ENCODE data around the gene CDK5RAP1. TPM values are rescaled to one million over a fixed set of nuclear protein-coding genes. Genes with fewer than 3 reads are reported as not detected.

Gene CDK5RAP1
- total and polyA plus RNA-seq, 9 of the 15 experiments (the other 6 are each of a cell fraction or from before 2014, with no cell fraction given), result 41.6 to 127 (median 58.3) TPM

DNA sequence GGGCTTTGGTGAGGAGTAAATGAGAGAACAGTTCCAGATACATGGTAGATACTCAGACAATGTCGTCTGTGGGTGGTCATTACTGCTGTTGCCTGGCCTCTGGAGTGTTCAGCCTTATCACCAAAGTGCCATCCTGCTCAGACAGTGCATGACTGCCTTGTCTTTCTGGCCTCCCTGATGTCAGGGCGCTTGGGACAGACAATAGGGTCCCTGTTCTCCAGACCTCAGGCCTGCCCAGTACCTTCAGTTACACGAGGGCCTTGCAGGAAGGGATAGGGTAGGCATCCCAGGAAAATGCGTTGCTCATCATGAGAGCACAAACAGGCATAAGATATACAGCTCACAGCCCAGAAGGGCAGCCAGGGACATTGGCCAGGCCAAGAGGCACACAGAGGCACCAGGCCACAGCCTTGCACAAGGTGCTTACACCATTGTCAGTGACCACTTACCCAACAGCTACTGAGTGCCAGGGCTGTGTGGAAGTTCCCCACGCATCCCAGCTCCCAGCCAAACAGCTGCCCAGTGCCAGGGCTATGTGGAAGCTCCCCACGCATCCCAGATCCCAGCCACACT is 90.9 kb downstream of the CDK5RAP1 start:
- H4K20me1 ChIP-seq (replicated peaks; ENCODE audit: control insufficient read depth, insufficient read depth, low read length), result peaks cover 10% of the 10 kb centered on the region; the same call in 1 of the 2 replicates
- no peak overlapping the region for H3K27ac ChIP-seq (ENCODE audit: extremely low read depth, low read depth, low read length)
- H3K27me3 ChIP-seq (ENCODE audit: control insufficient read depth in 2 of 2, insufficient read depth in 2 of 2, low read length in 2 of 2), result peaks cover 12 to 36% of the 10 kb centered on the region in 2 experiments; a peak in 4 of 5 replicates
- no peak overlapping the region for H3K4me3 ChIP-seq
- CTCF ChIA-PET (ENCODE audit: low intra/inter-chr PET ratio), result no interaction called here
- no peaks in the 10 kb centered on the region; the same call in 1 of the 2 replicates for H3K9me3 ChIP-seq (replicated peaks; ENCODE audit: control insufficient read depth, insufficient read depth, low read depth, low read length)
- 0% methylated on average over 6 of the region's 6 CpGs for WGBS (ENCODE audit: insufficient coverage, low coverage, missing lambda C conversion rate)
- ATAC-seq (no peak), DNase-seq (ENCODE audit: extremely low read depth in 1 of 4, low spot score in 3 of 4) (no peak), FAIRE-seq (no peak)
- H3K4me1 ChIP-seq (replicated peaks in 1 of 2; ENCODE audit: control insufficient read depth in 2 of 2, insufficient read depth in 2 of 2, low read length in 2 of 2), result no peaks in the 10 kb centered on the region
- no peak overlapping the region for H3K9ac ChIP-seq (ENCODE audit: insufficient read depth in 1 of 2, low read depth in 2 of 2, low read length in 2 of 2)
- H2AFZ ChIP-seq (ENCODE audit: low read depth, low read length), result no peak overlapping the region
- no peaks in the 10 kb centered on the region for H3K79me2 ChIP-seq (ENCODE audit: control insufficient read depth, insufficient read depth, low read length)
- in situ Hi-C loops (cut with MboI) (no loop called here), intact Hi-C loops (cut with micrococcal nuclease) (no loop called here)
- POLR2A ChIA-PET, result no interaction called here
- no peaks in the 10 kb centered on the region for H3K36me3 ChIP-seq (ENCODE audit: control insufficient read depth, insufficient read depth, low read length)
- TF ChIP-seq POLR3G (IDR thresholded peaks at IDR 0.05; ENCODE audit: extremely low read depth, insufficient read length, insufficient replicate concordance), result no peak
- TF ChIP-seq ZSCAN32 (CRISPR knock-in tag; IDR thresholded peaks at IDR 0.05), result no peak
- TF ChIP-seq ZBTB8A (IDR thresholded peaks at IDR 0.05; ENCODE audit: partially characterized antibody), result no peak
- TF ChIP-seq FOXA3 (CRISPR knock-in tag; conservative IDR thresholded peaks at IDR 0.05 in 1 of 2, IDR thresholded peaks at IDR 0.05 in 1 of 2), result no peak
- TF ChIP-seq NFATC3 (IDR thresholded peaks at IDR 0.05), result no peak
- no peak for TF ChIP-seq KAT7 (CRISPR knock-in tag; IDR thresholded peaks at IDR 0.05; ENCODE audit: borderline replicate concordance)
- no peak for TF ChIP-seq CREM (IDR thresholded peaks at IDR 0.05; ENCODE audit: low read depth)
- TF ChIP-seq ZNF444 (CRISPR knock-in tag; IDR thresholded peaks at IDR 0.05), result no peak
- TF ChIP-seq HMGN3 (IDR thresholded peaks at IDR 0.05; ENCODE audit: borderline replicate concordance, extremely low read depth, insufficient read length, low read depth, low read length), result no peak
- TF ChIP-seq HDGF (IDR thresholded peaks at IDR 0.05), result no peak
- no peak for TF ChIP-seq MCM5 (IDR thresholded peaks at IDR 0.05; ENCODE audit: low read depth)
- TF ChIP-seq, protein P1, sequence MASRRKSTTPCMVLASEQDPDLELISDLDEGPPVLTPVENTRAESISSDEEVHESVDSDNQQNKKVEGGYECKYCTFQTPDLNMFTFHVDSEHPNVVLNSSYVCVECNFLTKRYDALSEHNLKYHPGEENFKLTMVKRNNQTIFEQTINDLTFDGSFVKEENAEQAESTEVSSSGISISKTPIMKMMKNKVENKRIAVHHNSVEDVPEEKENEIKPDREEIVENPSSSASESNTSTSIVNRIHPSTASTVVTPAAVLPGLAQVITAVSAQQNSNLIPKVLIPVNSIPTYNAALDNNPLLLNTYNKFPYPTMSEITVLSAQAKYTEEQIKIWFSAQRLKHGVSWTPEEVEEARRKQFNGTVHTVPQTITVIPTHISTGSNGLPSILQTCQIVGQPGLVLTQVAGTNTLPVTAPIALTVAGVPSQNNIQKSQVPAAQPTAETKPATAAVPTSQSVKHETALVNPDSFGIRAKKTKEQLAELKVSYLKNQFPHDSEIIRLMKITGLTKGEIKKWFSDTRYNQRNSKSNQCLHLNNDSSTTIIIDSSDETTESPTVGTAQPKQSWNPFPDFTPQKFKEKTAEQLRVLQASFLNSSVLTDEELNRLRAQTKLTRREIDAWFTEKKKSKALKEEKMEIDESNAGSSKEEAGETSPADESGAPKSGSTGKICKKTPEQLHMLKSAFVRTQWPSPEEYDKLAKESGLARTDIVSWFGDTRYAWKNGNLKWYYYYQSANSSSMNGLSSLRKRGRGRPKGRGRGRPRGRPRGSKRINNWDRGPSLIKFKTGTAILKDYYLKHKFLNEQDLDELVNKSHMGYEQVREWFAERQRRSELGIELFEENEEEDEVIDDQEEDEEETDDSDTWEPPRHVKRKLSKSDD (conservative IDR thresholded peaks at IDR 0.05; ENCODE audit: low read length), result no peak
- no peak for TF ChIP-seq ZNF778 (CRISPR knock-in tag; IDR thresholded peaks at IDR 0.05)
- TF ChIP-seq, protein P2, sequence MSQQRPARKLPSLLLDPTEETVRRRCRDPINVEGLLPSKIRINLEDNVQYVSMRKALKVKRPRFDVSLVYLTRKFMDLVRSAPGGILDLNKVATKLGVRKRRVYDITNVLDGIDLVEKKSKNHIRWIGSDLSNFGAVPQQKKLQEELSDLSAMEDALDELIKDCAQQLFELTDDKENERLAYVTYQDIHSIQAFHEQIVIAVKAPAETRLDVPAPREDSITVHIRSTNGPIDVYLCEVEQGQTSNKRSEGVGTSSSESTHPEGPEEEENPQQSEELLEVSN (IDR thresholded peaks at IDR 0.05; ENCODE audit: borderline replicate concordance in 1 of 2, extremely low read depth in 1 of 2, insufficient read depth in 1 of 2, insufficient read length in 1 of 2, low read depth in 1 of 2, low read length in 1 of 2, poor library complexity in 1 of 2, severe bottlenecking in 1 of 2), result no peak
- H3K4me2 ChIP-seq (ENCODE audit: insufficient read depth, low read length), result no peak overlapping the region
- BruUV-seq (replicated peaks), result no TSS peak
- no peaks in the 10 kb centered on the region for H3K9me1 ChIP-seq (ENCODE audit: control insufficient read depth, insufficient read depth, low read length)
